ENCODE results near the gene STAC2. TPM values are rescaled to one million over a fixed set of nuclear protein-coding genes. Genes with fewer than 3 reads are reported as not detected.

The STAC2 gene
- total and polyA plus RNA-seq, 9 of the 15 experiments (the other 6 are each of a cell fraction or from before 2014, with no cell fraction given) = not detected

DNA sequence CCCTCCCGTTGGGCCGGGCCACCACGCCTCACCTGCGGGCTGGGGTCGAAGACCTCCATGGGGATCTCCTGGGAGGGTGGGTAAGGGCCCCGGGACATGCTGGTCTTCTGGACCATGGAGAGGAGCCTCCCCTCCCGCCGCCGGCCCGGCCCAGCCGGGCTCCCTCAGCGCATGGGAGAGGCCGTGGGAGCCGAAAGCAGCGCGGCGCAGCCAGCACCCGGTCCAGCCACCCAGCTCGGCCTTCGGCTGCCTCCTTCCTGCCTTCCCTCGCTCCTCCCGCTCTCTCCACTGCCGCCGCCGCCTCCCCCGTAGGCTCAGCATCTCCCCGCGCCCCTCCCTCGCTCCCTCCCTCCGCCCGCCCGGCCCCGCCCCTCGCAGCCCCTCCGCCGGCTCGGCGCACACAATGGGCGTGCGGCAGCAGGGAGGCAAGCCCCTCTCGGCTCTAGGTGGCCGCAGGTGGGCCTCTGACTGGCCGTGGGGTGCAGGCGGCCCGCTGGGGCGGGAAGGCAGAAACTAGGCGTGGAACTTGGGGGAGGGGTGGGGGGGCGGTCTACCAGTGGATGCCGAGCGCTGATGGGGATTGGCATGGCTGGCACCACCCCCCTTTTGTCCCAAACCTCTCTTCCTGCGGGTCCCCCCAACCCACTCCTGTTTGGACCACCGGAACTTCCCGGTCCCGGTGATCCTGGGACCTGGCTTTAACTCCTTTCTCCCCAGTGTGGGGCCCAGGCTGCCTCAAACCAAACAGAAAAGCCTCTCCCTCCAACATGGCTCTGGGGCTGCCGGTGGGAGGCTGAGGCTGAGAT lies 28.2 kb downstream of the STAC2 start, which contains the start of gene CACNB1 (continued):
- TF ChIP-seq, protein P1, sequence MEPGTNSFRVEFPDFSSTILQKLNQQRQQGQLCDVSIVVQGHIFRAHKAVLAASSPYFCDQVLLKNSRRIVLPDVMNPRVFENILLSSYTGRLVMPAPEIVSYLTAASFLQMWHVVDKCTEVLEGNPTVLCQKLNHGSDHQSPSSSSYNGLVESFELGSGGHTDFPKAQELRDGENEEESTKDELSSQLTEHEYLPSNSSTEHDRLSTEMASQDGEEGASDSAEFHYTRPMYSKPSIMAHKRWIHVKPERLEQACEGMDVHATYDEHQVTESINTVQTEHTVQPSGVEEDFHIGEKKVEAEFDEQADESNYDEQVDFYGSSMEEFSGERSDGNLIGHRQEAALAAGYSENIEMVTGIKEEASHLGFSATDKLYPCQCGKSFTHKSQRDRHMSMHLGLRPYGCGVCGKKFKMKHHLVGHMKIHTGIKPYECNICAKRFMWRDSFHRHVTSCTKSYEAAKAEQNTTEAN (CRISPR knock-in tag; IDR thresholded peaks at IDR 0.05) = no peak
- TF ChIP-seq SIN3A (IDR thresholded peaks at IDR 0.05; ENCODE audit: borderline replicate concordance in 2 of 2, control insufficient read depth in 1 of 2, low read depth in 2 of 2, low read length in 2 of 2) (peak in 1 of 2 experiments; percentile 64; a peak in 1 of 4 replicates), MTF1 (CRISPR knock-in tag; IDR thresholded peaks at IDR 0.05; ENCODE audit: borderline replicate concordance) (no peak), LEF1 (IDR thresholded peaks at IDR 0.05) (no peak), NCOA2 (IDR thresholded peaks at IDR 0.05; ENCODE audit: partially characterized antibody in 2 of 2) (no peak), ZNF324 (CRISPR knock-in tag; IDR thresholded peaks at IDR 0.05) (no peak), MAFG (tag; conservative IDR thresholded peaks at IDR 0.05) (no peak), HSF4 (CRISPR knock-in tag; IDR thresholded peaks at IDR 0.05; ENCODE audit: borderline replicate concordance) (no peak), HCFC1 (IDR thresholded peaks at IDR 0.05; ENCODE audit: low read depth, low read length) (no peak), CBX2 (IDR thresholded peaks at IDR 0.05; ENCODE audit: insufficient read depth, low read length, poor library complexity, severe bottlenecking) (no peak)
- TF ChIP-seq, protein P2, sequence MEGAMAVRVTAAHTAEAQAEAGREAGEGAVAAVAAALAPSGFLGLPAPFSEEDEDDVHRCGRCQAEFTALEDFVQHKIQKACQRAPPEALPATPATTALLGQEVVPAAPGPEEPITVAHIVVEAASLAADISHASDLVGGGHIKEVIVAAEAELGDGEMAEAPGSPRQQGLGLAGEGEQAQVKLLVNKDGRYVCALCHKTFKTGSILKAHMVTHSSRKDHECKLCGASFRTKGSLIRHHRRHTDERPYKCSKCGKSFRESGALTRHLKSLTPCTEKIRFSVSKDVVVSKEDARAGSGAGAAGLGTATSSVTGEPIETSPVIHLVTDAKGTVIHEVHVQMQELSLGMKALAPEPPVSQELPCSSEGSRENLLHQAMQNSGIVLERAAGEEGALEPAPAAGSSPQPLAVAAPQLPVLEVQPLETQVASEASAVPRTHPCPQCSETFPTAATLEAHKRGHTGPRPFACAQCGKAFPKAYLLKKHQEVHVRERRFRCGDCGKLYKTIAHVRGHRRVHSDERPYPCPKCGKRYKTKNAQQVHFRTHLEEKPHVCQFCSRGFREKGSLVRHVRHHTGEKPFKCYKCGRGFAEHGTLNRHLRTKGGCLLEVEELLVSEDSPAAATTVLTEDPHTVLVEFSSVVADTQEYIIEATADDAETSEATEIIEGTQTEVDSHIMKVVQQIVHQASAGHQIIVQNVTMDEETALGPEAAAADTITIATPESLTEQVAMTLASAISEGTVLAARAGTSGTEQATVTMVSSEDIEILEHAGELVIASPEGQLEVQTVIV (CRISPR knock-in tag; IDR thresholded peaks at IDR 0.05; ENCODE audit: borderline replicate concordance) = no peak
- TF ChIP-seq, protein P3, sequence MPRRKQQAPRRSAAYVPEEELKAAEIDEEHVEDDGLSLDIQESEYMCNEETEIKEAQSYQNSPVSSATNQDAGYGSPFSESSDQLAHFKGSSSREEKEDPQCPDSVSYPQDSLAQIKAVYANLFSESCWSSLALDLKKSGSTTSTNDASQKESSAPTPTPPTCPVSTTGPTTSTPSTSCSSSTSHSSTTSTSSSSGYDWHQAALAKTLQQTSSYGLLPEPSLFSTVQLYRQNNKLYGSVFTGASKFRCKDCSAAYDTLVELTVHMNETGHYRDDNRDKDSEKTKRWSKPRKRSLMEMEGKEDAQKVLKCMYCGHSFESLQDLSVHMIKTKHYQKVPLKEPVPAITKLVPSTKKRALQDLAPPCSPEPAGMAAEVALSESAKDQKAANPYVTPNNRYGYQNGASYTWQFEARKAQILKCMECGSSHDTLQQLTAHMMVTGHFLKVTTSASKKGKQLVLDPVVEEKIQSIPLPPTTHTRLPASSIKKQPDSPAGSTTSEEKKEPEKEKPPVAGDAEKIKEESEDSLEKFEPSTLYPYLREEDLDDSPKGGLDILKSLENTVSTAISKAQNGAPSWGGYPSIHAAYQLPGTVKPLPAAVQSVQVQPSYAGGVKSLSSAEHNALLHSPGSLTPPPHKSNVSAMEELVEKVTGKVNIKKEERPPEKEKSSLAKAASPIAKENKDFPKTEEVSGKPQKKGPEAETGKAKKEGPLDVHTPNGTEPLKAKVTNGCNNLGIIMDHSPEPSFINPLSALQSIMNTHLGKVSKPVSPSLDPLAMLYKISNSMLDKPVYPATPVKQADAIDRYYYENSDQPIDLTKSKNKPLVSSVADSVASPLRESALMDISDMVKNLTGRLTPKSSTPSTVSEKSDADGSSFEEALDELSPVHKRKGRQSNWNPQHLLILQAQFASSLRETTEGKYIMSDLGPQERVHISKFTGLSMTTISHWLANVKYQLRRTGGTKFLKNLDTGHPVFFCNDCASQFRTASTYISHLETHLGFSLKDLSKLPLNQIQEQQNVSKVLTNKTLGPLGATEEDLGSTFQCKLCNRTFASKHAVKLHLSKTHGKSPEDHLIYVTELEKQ (CRISPR knock-in tag; IDR thresholded peaks at IDR 0.05) = no peak
- TF ChIP-seq, protein P4, sequence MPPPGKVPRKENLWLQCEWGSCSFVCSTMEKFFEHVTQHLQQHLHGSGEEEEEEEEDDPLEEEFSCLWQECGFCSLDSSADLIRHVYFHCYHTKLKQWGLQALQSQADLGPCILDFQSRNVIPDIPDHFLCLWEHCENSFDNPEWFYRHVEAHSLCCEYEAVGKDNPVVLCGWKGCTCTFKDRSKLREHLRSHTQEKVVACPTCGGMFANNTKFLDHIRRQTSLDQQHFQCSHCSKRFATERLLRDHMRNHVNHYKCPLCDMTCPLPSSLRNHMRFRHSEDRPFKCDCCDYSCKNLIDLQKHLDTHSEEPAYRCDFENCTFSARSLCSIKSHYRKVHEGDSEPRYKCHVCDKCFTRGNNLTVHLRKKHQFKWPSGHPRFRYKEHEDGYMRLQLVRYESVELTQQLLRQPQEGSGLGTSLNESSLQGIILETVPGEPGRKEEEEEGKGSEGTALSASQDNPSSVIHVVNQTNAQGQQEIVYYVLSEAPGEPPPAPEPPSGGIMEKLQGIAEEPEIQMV (tag; conservative IDR thresholded peaks at IDR 0.05; ENCODE audit: low read depth) = no peak
- TF ChIP-seq, protein P5, sequence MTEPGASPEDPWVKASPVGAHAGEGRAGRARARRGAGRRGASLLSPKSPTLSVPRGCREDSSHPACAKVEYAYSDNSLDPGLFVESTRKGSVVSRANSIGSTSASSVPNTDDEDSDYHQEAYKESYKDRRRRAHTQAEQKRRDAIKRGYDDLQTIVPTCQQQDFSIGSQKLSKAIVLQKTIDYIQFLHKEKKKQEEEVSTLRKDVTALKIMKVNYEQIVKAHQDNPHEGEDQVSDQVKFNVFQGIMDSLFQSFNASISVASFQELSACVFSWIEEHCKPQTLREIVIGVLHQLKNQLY (CRISPR knock-in tag; conservative IDR thresholded peaks at IDR 0.05) = no peak

Data from K562 (cell line).